SH-SY5Y (cell line): ENCODE measurements around the gene FBXL7.
A peak's percentile ranks its signal among the peaks of the same experiment; 100 is the strongest.

Experiments
- GATA2 ChIP-seq: IDR thresholded peaks from 2 replicates; pipeline ENCODE4 v1.6.1; 2011; ENCODE audit warnings: mild to moderate bottlenecking, low read depth, low read length
- GATA3 ChIP-seq: IDR thresholded peaks from 2 replicates; pipeline ENCODE4 v1.6.1; 2011; ENCODE audit warnings: low read depth, mild to moderate bottlenecking, low read length, moderate library complexity

Gene FBXL7

GRCh38 chr5:15646371-15646770 lies 146.4 kb downstream of the FBXL7 start:
- TF ChIP-seq GATA2 = no peak
- TF ChIP-seq GATA3 = no peak

- TF ChIP-seq GATA3 (no peak), GATA2 (no peak)
Measured at GRCh38 chr5:15647251-15647650, 147.3 kb downstream of the FBXL7 start.

- TF ChIP-seq GATA2 (no peak), GATA3 (no peak)
Measured at GRCh38 chr5:15650266-15650665, 150.3 kb downstream of the FBXL7 start.

GRCh38 chr5:15654779-15655178 lies 154.8 kb downstream of the FBXL7 start:
- TF ChIP-seq GATA3 (no peak), GATA2 (no peak)

- TF ChIP-seq GATA3 = no peak
- TF ChIP-seq GATA2 = no peak
Measured at GRCh38 chr5:15655683-15656082, 155.7 kb downstream of the FBXL7 start.

GRCh38 chr5:15664961-15665360 lies 165.0 kb downstream of the FBXL7 start:
- no peak for TF ChIP-seq GATA2
- TF ChIP-seq GATA3 = no peak

- TF ChIP-seq GATA2 (no peak), GATA3 (no peak)
Measured at GRCh38 chr5:15669826-15670225, 169.8 kb downstream of the FBXL7 start.

- TF ChIP-seq GATA2 (no peak), GATA3 (peak; percentile 17)
Measured at GRCh38 chr5:15674716-15675115, 174.7 kb downstream of the FBXL7 start.

GRCh38 chr5:15676591-15676990 lies 176.6 kb downstream of the FBXL7 start:
- TF ChIP-seq GATA3 (no peak), GATA2 (no peak)

- TF ChIP-seq GATA3 (no peak), GATA2 (no peak)
Measured at GRCh38 chr5:15679161-15679560, 179.2 kb downstream of the FBXL7 start.

GRCh38 chr5:15680455-15680854 lies 180.5 kb downstream of the FBXL7 start:
- TF ChIP-seq GATA3 = no peak
- no peak for TF ChIP-seq GATA2

GRCh38 chr5:15682122-15682521 lies 182.1 kb downstream of the FBXL7 start:
- TF ChIP-seq GATA2 (no peak), GATA3 (no peak)

- TF ChIP-seq GATA3 (peak; percentile 23; the same call in 1 of the 2 replicates), GATA2 (peak; percentile 22; the same call in 1 of the 2 replicates)
Measured at GRCh38 chr5:15682566-15682965, 182.6 kb downstream of the FBXL7 start.

GRCh38 chr5:15683332-15683731 lies 183.4 kb downstream of the FBXL7 start:
- TF ChIP-seq GATA2 (no peak), GATA3 (no peak)

- TF ChIP-seq GATA2 (no peak), GATA3 (no peak)
Measured at GRCh38 chr5:15687401-15687800, 187.4 kb downstream of the FBXL7 start.

- TF ChIP-seq GATA3 (no peak), GATA2 (no peak)
Measured at GRCh38 chr5:15689836-15690235, 189.9 kb downstream of the FBXL7 start.
